HCT116 (cell line): ENCODE results near the gene OR9Q1.

Experiments used
- POLR2A ChIP-seq: IDR thresholded peaks from 2 replicates; pipeline ENCODE4 v1.7.0; 2011; ENCODE audit warnings: borderline replicate concordance; ENCODE audit not compliant: insufficient read depth, insufficient read length; ENCODE audit errors: extremely low read depth
- POLR2AphosphoS5 ChIP-seq: IDR thresholded peaks from 2 replicates; pipeline ENCODE4 v1.6.1; 2011; ENCODE audit warnings: mild to moderate bottlenecking, low read depth, low read length, moderate library complexity
- RAD21 ChIP-seq: IDR thresholded peaks from 2 replicates; pipeline ENCODE4 v1.6.1; 2012; ENCODE audit warnings: low read depth, mild to moderate bottlenecking
- YY1 ChIP-seq: IDR thresholded peaks from 2 replicates; pipeline ENCODE4 v1.6.1; 2011; ENCODE audit warnings: low read length, low read depth, moderate library complexity, mild to moderate bottlenecking; ENCODE audit not compliant: insufficient replicate concordance; ENCODE audit errors: extremely low read depth
- TF ChIP-seq, protein P1 (sequence below): IDR thresholded peaks from 2 replicates; pipeline ENCODE4 v1.6.1; 2012
- TF ChIP-seq, protein P2 (sequence below): IDR thresholded peaks from 2 replicates; pipeline ENCODE4 v1.6.1; 2012
- TF ChIP-seq, protein P3 (sequence below), 3 experiments: fragments of 200-600 bp in 1 of 3; sonication (generic) in 1 of 3; IDR thresholded peaks in 2 of 3; conservative IDR thresholded peaks in 1 of 3; 2 replicates each; pipeline ENCODE4 v1.5.1; 2012 to 2017; ENCODE audit warnings: low read depth in 2 of 3, low read length in 2 of 3, antibody characterized with exemption in 1 of 3, borderline replicate concordance in 1 of 3, control low read depth in 1 of 3, mild to moderate bottlenecking in 1 of 3, mixed read lengths in 1 of 3, mixed run types in 1 of 3, moderate library complexity in 1 of 3; ENCODE audit not compliant: insufficient read depth in 1 of 3

GRCh38 chr11:58199271-58199670 is 175.6 kb downstream of the OR9Q1 start:
- TF ChIP-seq POLR2AphosphoS5 (no peak), YY1 (no peak), RAD21 (no peak), POLR2A (no peak)
- TF ChIP-seq, protein P1, sequence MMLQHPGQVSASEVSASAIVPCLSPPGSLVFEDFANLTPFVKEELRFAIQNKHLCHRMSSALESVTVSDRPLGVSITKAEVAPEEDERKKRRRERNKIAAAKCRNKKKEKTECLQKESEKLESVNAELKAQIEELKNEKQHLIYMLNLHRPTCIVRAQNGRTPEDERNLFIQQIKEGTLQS: no peak
- TF ChIP-seq, protein P2, sequence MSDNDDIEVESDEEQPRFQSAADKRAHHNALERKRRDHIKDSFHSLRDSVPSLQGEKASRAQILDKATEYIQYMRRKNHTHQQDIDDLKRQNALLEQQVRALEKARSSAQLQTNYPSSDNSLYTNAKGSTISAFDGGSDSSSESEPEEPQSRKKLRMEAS: no peak
- TF ChIP-seq, protein P3, sequence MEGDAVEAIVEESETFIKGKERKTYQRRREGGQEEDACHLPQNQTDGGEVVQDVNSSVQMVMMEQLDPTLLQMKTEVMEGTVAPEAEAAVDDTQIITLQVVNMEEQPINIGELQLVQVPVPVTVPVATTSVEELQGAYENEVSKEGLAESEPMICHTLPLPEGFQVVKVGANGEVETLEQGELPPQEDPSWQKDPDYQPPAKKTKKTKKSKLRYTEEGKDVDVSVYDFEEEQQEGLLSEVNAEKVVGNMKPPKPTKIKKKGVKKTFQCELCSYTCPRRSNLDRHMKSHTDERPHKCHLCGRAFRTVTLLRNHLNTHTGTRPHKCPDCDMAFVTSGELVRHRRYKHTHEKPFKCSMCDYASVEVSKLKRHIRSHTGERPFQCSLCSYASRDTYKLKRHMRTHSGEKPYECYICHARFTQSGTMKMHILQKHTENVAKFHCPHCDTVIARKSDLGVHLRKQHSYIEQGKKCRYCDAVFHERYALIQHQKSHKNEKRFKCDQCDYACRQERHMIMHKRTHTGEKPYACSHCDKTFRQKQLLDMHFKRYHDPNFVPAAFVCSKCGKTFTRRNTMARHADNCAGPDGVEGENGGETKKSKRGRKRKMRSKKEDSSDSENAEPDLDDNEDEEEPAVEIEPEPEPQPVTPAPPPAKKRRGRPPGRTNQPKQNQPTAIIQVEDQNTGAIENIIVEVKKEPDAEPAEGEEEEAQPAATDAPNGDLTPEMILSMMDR (IDR thresholded peaks at IDR 0.05 in 2 of 3, conservative IDR thresholded peaks at IDR 0.05 in 1 of 3; ENCODE audit: borderline replicate concordance in 1 of 3, insufficient read depth in 1 of 3, low read depth in 2 of 3, low read length in 2 of 3): no peak
